ENCODE results near the gene CLDN24. TPM values are rescaled to one million over a fixed set of nuclear protein-coding genes. Genes with fewer than 3 reads are reported as not detected.

The CLDN24 gene
- total and polyA plus RNA-seq, 2 donors (not counting 3 experiments of a cell fraction or from before 2014, with no cell fraction given): not detected

DNA sequence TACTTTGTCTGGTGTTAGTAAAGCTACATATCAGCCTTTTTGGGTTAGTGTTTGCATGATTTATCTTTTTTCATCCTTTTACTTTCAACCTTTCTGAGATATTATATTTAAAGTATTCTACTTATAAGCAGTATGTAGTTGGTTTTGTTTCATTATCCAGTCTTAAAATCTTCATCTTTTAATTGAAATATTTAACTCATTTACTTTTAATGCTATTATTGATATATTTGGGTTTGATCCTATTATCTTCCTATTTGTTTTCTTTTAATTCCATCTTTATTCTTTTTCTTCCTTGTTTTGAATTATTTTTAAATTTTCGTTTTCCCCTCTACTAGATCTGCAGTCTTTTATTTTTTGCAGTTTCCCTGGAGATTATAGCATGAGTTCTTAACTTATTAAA lies 46.1 kb downstream of the CLDN24 start:
- ChIA-PET CTCF (no interaction called here), POLR2A (no interaction called here)
- H3K36me3 ChIP-seq (ENCODE audit: control insufficient read depth in 2 of 2, extremely low read depth in 1 of 2, insufficient read depth in 2 of 2, low read length in 2 of 2): peaks cover 2% of the 10 kb centered on the region in 2 experiments
- H3K79me2 ChIP-seq (ENCODE audit: control insufficient read depth, insufficient read depth, low read length): no peaks in the 10 kb centered on the region
- no peak overlapping the region for H3K9ac ChIP-seq (replicated peaks; ENCODE audit: extremely low read depth, insufficient read depth, low read length)
- no peak overlapping the region for H3K4me2 ChIP-seq (ENCODE audit: insufficient read depth, low read length)
- no peaks in the 10 kb centered on the region for H3K4me1 ChIP-seq (ENCODE audit: control insufficient read depth, extremely low read depth, insufficient read depth, low read length)
- H3K9me3 ChIP-seq (replicated peaks; ENCODE audit: control insufficient read depth, insufficient read depth, low read length): peaks cover 1% of the 10 kb centered on the region
- BruUV-seq (replicated peaks): no TSS peak
- no peak overlapping the region for H2AFZ ChIP-seq (ENCODE audit: low read depth, low read length)
- no peaks in the 10 kb centered on the region for H4K20me1 ChIP-seq (replicated peaks; ENCODE audit: control insufficient read depth, extremely low read depth, insufficient read depth, low read length)
- no peaks in the 10 kb centered on the region for H3K9me1 ChIP-seq (replicated peaks; ENCODE audit: control insufficient read depth, extremely low read depth, insufficient read depth, low read length)
- no peaks in the 10 kb centered on the region for H3K27me3 ChIP-seq (ENCODE audit: control insufficient read depth in 2 of 2, insufficient read depth in 2 of 2, low read length in 2 of 2)
- no peak for FAIRE-seq
- intact Hi-C loops (cut with micrococcal nuclease): no loop called here
- H3K27ac ChIP-seq (ENCODE audit: insufficient read depth, low read depth, low read length): no peak overlapping the region
- no peak overlapping the region for H3K4me3 ChIP-seq (replicated peaks in 1 of 3; ENCODE audit: insufficient read depth in 1 of 3, low read depth in 1 of 3, low read length in 3 of 3)
- dilution Hi-C loops (cut with MboI; ENCODE audit: extremely low pct_ligation_motif_present, low sequenced_read_pairs): no loop called here
- no peak for TF ChIP-seq POLR2A (IDR thresholded peaks at IDR 0.05; ENCODE audit: low read depth, low read length)
- TF ChIP-seq POLR2AphosphoS5 (IDR thresholded peaks at IDR 0.05; ENCODE audit: insufficient read depth, low read depth, low read length): no peak
- TF ChIP-seq GATA2 (IDR thresholded peaks at IDR 0.05; ENCODE audit: insufficient read depth, insufficient read length, low read depth, low read length): no peak
- TF ChIP-seq, protein P1, sequence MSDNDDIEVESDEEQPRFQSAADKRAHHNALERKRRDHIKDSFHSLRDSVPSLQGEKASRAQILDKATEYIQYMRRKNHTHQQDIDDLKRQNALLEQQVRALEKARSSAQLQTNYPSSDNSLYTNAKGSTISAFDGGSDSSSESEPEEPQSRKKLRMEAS (IDR thresholded peaks at IDR 0.05; ENCODE audit: insufficient read depth, insufficient read length): no peak
- TF ChIP-seq EZH2 (IDR thresholded peaks at IDR 0.05; ENCODE audit: borderline replicate concordance, low read depth, low read length, severe bottlenecking): no peak
- no peak for TF ChIP-seq MYC (IDR thresholded peaks at IDR 0.05; ENCODE audit: low read depth, low read length)
- TF ChIP-seq, protein P2, sequence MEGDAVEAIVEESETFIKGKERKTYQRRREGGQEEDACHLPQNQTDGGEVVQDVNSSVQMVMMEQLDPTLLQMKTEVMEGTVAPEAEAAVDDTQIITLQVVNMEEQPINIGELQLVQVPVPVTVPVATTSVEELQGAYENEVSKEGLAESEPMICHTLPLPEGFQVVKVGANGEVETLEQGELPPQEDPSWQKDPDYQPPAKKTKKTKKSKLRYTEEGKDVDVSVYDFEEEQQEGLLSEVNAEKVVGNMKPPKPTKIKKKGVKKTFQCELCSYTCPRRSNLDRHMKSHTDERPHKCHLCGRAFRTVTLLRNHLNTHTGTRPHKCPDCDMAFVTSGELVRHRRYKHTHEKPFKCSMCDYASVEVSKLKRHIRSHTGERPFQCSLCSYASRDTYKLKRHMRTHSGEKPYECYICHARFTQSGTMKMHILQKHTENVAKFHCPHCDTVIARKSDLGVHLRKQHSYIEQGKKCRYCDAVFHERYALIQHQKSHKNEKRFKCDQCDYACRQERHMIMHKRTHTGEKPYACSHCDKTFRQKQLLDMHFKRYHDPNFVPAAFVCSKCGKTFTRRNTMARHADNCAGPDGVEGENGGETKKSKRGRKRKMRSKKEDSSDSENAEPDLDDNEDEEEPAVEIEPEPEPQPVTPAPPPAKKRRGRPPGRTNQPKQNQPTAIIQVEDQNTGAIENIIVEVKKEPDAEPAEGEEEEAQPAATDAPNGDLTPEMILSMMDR (IDR thresholded peaks at IDR 0.05; ENCODE audit: extremely low read depth in 1 of 2, insufficient read depth in 1 of 2, low read depth in 1 of 2, low read length in 2 of 2): no peak
- no peak for TF ChIP-seq JUN (IDR thresholded peaks at IDR 0.05; ENCODE audit: borderline replicate concordance, insufficient read depth, insufficient read length, low read depth)
- TF ChIP-seq FOS (IDR thresholded peaks at IDR 0.05; ENCODE audit: borderline replicate concordance, insufficient read depth, low read length): no peak
- DNase-seq (ENCODE audit: low read depth, low spot score): no peak
